ENCODE data around the gene DCAF12. TPM values are rescaled to one million over a fixed set of nuclear protein-coding genes. Genes with fewer than 3 reads are reported as not detected.

DCAF12 gene
- total RNA-seq, 3 donors from 2014 or later = 25.6 to 36.7 (median 29.6) TPM

DNA sequence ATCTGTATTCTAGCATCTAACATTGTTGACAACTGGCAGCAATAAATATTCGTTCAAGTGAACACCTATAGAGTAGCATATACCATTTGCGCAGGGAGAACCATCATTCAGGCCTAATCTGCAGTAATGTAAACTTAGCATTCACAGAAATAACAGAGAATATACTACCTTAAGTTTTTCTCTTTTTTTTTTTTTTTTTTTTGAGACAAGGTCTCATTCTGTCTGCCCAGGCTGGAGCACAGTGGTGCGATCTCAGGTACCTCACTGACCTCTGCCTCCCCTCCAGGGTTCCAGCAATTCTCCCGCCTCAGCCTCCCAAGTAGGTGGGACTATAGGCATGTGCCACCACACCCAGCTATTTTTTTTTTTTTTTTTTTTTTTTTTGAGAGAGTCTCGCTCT is 89.9 kb downstream of the DCAF12 start:
- no peaks in the 10 kb centered on the region for H3K36me3 ChIP-seq
- no peak overlapping the region for H3K27ac ChIP-seq
- TF ChIP-seq POLR2AphosphoS5 (IDR thresholded peaks at IDR 0.05) = no peak
- TF ChIP-seq, protein P1, sequence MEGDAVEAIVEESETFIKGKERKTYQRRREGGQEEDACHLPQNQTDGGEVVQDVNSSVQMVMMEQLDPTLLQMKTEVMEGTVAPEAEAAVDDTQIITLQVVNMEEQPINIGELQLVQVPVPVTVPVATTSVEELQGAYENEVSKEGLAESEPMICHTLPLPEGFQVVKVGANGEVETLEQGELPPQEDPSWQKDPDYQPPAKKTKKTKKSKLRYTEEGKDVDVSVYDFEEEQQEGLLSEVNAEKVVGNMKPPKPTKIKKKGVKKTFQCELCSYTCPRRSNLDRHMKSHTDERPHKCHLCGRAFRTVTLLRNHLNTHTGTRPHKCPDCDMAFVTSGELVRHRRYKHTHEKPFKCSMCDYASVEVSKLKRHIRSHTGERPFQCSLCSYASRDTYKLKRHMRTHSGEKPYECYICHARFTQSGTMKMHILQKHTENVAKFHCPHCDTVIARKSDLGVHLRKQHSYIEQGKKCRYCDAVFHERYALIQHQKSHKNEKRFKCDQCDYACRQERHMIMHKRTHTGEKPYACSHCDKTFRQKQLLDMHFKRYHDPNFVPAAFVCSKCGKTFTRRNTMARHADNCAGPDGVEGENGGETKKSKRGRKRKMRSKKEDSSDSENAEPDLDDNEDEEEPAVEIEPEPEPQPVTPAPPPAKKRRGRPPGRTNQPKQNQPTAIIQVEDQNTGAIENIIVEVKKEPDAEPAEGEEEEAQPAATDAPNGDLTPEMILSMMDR (IDR thresholded peaks at IDR 0.05) = no peak
- no peak for TF ChIP-seq POLR2A (IDR thresholded peaks at IDR 0.05)
- no peak overlapping the region for H3K4me3 ChIP-seq
- H3K4me1 ChIP-seq = no peaks in the 10 kb centered on the region
- no peaks in the 10 kb centered on the region for H3K9me3 ChIP-seq
- DNase-seq (ENCODE audit: low spot score in 2 of 2) = no peak
- intact Hi-C loops (cut with DNase I; ENCODE audit: low total_unique reads) = no loop called here
- no peaks in the 10 kb centered on the region for H3K27me3 ChIP-seq

Other genes with a start within 250 kb of the DCAF12 start
- 10 to 100 TPM; 21.8 to 32.1 (median 29.8) TPM for gene UBAP2, start 77.8 kb downstream of the DCAF12 start, total RNA-seq
- 10 to 100 TPM; 49.5 to 56.5 (median 51.4) TPM for gene UBAP1, start 52.3 kb upstream of the DCAF12 start, total RNA-seq
- gene KIF24, start 202.6 kb upstream of the DCAF12 start, total RNA-seq = 1 to 10 TPM; 1.3 to 2.6 (median 1.3) TPM
- 10 to 100 TPM; 20.0 to 22.0 (median 21.6) TPM for gene NUDT2, start 202.9 kb upstream of the DCAF12 start, total RNA-seq

Measured in breast epithelium (tissue), 4 donors.